ENCODE measurements around the gene PTPRN2.

Gene PTPRN2

DNA sequence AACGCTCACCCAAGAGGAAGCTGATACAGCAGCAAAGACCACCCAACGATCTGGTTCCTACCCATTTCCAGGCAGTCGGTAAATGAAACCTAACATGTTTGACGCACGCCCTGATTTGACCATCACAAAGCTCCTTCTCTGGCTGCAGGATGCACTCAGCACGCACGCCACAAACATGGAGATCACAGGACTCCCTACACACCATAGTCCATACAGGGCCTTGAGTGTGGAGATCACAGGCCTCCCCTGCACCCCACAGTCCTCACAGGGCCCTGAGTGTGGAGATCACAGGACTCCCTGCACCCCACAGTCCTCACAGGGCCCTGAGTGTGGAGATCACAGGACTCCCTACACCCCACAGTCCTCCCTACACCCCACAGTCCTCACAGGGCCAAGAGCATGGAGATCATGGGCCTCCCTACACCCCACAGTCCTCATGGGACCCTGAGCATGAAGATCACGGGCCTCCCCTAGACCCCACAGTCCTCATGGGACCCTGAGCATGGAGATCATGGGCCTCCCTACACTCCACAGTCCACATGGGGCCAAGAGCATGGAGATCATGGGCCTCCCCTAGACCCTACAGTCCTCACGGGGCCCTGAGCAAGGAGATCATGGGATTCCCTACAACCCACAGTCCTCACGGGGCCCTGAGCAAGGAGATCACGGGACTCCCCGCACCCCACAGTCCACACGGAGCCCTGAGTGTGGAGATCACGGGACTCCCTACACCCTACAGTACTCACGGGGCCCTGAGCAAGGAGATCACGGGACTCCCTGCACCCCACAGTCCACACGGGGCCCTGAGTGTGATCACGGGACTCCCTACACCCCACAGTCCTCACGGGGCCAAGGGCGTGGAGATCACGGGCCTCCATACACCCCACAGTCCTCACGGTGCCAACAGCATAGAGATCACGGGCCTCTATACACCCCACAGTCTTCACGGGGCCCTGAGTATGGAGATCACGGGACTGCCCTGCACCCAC is 841.6 kb downstream of the PTPRN2 start:
- TF ChIP-seq, protein P1, sequence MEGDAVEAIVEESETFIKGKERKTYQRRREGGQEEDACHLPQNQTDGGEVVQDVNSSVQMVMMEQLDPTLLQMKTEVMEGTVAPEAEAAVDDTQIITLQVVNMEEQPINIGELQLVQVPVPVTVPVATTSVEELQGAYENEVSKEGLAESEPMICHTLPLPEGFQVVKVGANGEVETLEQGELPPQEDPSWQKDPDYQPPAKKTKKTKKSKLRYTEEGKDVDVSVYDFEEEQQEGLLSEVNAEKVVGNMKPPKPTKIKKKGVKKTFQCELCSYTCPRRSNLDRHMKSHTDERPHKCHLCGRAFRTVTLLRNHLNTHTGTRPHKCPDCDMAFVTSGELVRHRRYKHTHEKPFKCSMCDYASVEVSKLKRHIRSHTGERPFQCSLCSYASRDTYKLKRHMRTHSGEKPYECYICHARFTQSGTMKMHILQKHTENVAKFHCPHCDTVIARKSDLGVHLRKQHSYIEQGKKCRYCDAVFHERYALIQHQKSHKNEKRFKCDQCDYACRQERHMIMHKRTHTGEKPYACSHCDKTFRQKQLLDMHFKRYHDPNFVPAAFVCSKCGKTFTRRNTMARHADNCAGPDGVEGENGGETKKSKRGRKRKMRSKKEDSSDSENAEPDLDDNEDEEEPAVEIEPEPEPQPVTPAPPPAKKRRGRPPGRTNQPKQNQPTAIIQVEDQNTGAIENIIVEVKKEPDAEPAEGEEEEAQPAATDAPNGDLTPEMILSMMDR (IDR thresholded peaks at IDR 0.05; ENCODE audit: low read depth, low read length) = no peak
- no peak for DNase-seq (ENCODE audit: extremely low read depth, low read depth)

DNA sequence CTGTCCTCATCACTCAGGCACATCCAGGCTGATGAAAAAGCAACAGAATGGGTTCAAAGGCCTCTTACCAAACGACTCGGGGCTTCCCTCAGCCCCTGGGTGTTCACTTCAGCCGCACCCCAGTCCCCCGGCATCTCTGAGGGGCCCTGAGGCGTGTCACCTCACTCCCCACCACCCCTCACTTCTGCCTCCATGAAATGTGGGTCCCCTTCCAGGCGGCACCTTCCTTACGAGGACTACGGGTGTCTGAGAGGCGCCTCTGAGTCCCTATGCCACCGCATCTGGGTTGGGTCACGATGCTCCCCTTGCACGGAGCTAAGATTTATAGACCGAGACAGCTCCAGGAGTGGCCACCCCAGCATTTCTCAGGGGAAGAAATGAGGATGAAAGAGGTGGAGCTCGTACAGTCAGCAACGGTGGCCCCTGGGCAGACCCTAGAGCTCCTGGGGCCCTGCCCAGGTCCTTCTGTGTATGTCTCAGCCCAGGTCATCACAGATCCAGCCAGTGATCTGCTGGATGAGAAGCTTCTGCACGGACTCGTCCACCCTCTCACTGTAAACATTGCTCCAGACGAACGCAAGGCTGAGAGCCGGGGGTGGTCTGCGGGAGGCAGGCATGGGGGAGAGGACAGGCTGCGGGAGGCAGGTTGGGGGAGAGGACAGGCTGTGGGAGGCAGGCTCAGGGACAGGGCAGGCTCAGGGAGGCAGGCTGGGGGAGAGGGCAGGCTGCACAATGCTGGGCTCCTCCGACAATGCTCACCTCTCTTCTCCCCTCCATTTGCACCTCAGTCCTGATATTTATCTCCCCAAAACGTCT is 842.6 kb downstream of the PTPRN2 start:
- TF ChIP-seq, protein P1 (IDR thresholded peaks at IDR 0.05; ENCODE audit: low read depth, low read length) = no peak
- DNase-seq (ENCODE audit: extremely low read depth, low read depth) = no peak

DNA sequence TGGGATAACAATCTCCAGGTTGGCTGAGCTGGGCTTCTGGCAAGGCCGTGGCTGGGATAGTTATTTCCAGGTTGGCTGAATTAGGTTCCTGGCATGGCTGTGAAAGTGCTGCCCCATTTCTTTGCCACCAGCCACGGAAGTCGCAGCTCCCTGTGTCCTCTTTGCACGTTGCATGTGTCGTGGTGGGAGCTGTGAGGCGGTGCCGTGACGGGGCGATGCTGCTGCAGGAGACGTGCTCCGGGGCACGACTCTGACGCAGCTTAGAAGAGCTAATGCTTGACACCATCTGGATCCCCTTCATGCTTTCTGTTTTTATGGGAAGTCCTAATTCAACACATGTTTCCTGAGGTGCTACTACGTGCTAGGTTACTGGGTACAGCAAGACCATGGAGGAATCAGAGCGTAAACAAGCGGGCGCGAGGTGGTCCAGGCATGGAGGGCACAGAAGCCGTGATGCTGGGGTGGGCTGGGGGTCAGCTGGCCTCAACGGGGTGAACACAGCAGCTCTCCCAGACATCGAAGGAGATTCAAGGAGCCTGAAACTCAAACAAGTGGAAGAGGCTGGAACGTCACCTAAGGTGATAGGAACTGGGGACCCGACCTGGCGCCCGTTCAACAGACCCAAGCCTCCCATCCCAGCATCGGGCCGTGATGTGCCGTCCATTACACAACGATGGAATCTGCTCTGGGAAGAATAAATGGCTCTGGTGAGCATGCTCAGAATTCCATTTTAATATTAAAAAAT is 843.7 kb downstream of the PTPRN2 start:
- DNase-seq (ENCODE audit: extremely low read depth, low read depth) = no peak
- TF ChIP-seq, protein P1 (IDR thresholded peaks at IDR 0.05; ENCODE audit: low read depth, low read length) = no peak

DNA sequence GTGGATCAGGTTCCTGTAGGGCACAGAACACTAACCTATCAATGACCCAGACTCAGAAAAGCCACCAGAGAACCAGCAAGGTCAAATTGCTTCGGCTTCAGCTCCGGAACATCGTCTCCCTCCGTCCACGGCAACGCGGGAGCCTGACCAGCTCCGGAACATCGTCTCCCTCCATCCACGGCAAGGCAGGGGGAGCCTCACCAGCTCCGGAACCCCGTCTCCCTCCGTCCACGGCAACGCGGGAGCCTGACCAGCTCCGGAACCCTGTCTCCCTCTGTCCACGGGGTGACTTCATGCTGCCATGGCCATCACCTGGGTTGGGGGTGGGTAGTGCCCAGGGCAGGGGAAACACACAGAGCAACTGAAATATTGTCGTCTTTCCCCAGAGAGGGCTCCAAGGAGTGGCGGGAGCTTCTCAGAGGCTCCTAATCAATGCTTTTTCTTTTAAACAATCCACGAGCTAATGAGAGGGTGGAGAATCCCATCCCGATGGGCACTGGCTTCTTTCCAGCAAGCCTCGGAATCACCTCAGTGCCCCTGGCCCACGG is 847.3 kb downstream of the PTPRN2 start:
- DNase-seq (ENCODE audit: extremely low read depth, low read depth) = no peak
- TF ChIP-seq, protein P1 (IDR thresholded peaks at IDR 0.05; ENCODE audit: low read depth, low read length) = no peak

DNA sequence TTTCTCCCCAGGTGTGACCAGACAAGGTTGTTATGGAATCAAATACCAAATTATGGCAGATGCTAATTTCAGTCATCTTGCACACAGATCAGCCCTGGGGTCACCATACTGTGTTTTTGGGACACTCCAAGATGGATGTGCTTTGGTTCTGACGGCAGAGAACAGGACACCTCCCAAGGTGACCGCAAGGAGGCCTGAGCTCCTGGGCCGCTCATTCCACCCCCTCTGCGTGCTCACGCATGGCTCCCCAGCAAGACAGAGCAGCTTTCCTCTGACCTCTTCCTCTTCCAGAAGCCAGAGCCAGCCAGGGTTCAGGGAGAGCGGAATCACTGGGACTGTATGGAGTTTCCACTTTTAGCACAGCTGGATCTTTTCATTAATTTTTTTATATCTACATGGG is 848.0 kb downstream of the PTPRN2 start:
- DNase-seq (ENCODE audit: extremely low read depth, low read depth) = no peak
- TF ChIP-seq, protein P1 (IDR thresholded peaks at IDR 0.05; ENCODE audit: low read depth, low read length) = no peak

DNA sequence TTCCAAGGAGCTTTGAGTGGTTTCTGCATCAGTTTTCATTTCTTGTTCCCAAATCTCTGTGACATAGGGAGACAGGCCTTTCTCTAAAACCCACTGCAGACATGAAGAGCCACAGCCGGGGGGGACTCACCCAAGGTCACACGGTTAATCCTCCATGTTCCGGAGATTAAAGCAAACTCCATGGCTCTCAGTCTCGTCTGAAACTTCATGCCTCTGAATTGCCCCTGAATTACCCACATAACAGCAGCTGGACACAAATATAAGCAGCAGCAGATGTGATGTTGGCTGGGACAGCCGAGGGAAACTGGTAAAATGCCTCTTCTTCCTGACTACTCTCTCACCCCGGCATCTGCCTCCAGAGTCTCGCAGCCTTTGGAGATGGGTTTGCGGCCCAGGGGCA is 848.6 kb downstream of the PTPRN2 start:
- TF ChIP-seq, protein P1 (IDR thresholded peaks at IDR 0.05; ENCODE audit: low read depth, low read length) = no peak
- no peak for DNase-seq (ENCODE audit: extremely low read depth, low read depth)

Measured in AG09319 (cell line).